HepG2 (cell line): ENCODE results near the gene PARN. TPM values are rescaled to one million over a fixed set of nuclear protein-coding genes. Genes with fewer than 3 reads are reported as not detected.

Experiments used
- CENPT ChIP-seq: sonication (generic); formaldehyde crosslinking; IDR thresholded peaks from 2 replicates; pipeline ENCODE4 v1.8.0; 2022; ENCODE audit warnings: low read depth, mild to moderate bottlenecking, moderate library complexity, missing genetic modification reagents
- ESRRA ChIP-seq: sonication (generic); formaldehyde crosslinking; IDR thresholded peaks from 2 replicates; pipeline ENCODE4 v1.5.1; 2020; ENCODE audit warnings: mild to moderate bottlenecking, low read depth, missing genetic modification reagents
- ETV5 ChIP-seq: IDR thresholded peaks from 2 replicates; pipeline ENCODE4 v1.6.1; 2018; ENCODE audit warnings: missing biosample characterization, missing genetic modification reagents, inconsistent platforms, borderline replicate concordance
- ETV6 ChIP-seq: sonication (generic); formaldehyde crosslinking; conservative IDR thresholded peaks from 2 replicates; pipeline ENCODE4 v1.4.0; 2020; ENCODE audit warnings: missing genetic modification reagents
- HDAC2 ChIP-seq: sonication (generic); formaldehyde crosslinking; IDR thresholded peaks from 2 replicates; pipeline ENCODE4 v1.4.0; 2020; ENCODE audit warnings: missing genetic modification reagents
- HOMEZ ChIP-seq: IDR thresholded peaks from 2 replicates; pipeline ENCODE4 v1.6.1; 2016; ENCODE audit warnings: low read depth
- KLF13 ChIP-seq: sonication (generic); formaldehyde crosslinking; IDR thresholded peaks from 2 replicates; pipeline ENCODE4 v1.4.0; 2020; ENCODE audit warnings: mild to moderate bottlenecking, missing genetic modification reagents
- SOX13 ChIP-seq, 3 experiments: fragments of 450-650 bp in 1 of 3; sonication (generic) in 1 of 3; formaldehyde crosslinking in 1 of 3; IDR thresholded peaks in 2 of 3; conservative IDR thresholded peaks in 1 of 3; 2 replicates each; pipeline versions ENCODE4 v1.5.0 to v1.6.1; 2016 to 2020; ENCODE audit warnings: antibody characterized with exemption in 1 of 3, mild to moderate bottlenecking in 1 of 3, missing compliant biosample characterization in 1 of 3, missing genetic modification reagents in 1 of 3, moderate library complexity in 1 of 3
- TCF12 ChIP-seq, 2 experiments: fragments of 450-650 bp in 1 of 2; sonication (generic) in 1 of 2; formaldehyde crosslinking in 1 of 2; IDR thresholded peaks; 2 replicates each; pipeline versions ENCODE4 v1.6.1 to v1.8.0; 2017 to 2022; ENCODE audit warnings: antibody characterized with exemption in 1 of 2, mild to moderate bottlenecking in 1 of 2, missing genetic modification reagents in 1 of 2, moderate library complexity in 1 of 2
- ZMYM3 ChIP-seq: sonication (generic); formaldehyde crosslinking; IDR thresholded peaks from 2 replicates; pipeline ENCODE4 v1.5.1; 2020; ENCODE audit warnings: mild to moderate bottlenecking, missing genetic modification reagents
- ZNF12 ChIP-seq: sonication (generic); formaldehyde crosslinking; IDR thresholded peaks from 2 replicates; pipeline ENCODE4 v1.5.0; 2020; ENCODE audit warnings: missing genetic modification reagents
- ZNF263 ChIP-seq: sonication (generic); formaldehyde crosslinking; IDR thresholded peaks from 2 replicates; pipeline ENCODE4 v1.4.0; 2020; ENCODE audit warnings: missing genetic modification reagents
- ZNF367 ChIP-seq: sonication (generic); formaldehyde crosslinking; IDR thresholded peaks from 2 replicates; pipeline ENCODE4 v1.4.0; 2020; ENCODE audit warnings: missing genetic modification reagents, borderline replicate concordance
- ZNF446 ChIP-seq: sonication (generic); formaldehyde crosslinking; IDR thresholded peaks from 2 replicates; pipeline ENCODE4 v1.5.0; 2020; ENCODE audit warnings: mild to moderate bottlenecking, missing genetic modification reagents
- ZNF720 ChIP-seq: sonication (generic); formaldehyde crosslinking; IDR thresholded peaks from 2 replicates; pipeline ENCODE4 v1.4.0; 2020; ENCODE audit warnings: missing genetic modification reagents
- ZNF770 ChIP-seq: sonication (generic); formaldehyde crosslinking; IDR thresholded peaks from 2 replicates; pipeline ENCODE4 v1.5.0; 2020; ENCODE audit warnings: mild to moderate bottlenecking, missing genetic modification reagents
- ZSCAN29 ChIP-seq: sonication (generic); formaldehyde crosslinking; conservative IDR thresholded peaks from 2 replicates; pipeline ENCODE4 v1.4.0; 2020; ENCODE audit warnings: mild to moderate bottlenecking, missing genetic modification reagents
- polyA plus RNA-seq, 8 experiments: library from polyadenylated mRNA; depleted of rRNA in 3 of 8; stranded (reverse) in 7 of 8; unstranded in 1 of 8; fragments of >200 nt; fragmentation: Illumina TruSeq in 4 of 8; extraction: Trizol in 4 of 8; gene quantifications; 2 replicates each; pipeline versions ENCODE4 v1.2.1 to v1.2.3, GENCODE V29; 2011 to 2016; ENCODE audit warnings: low read depth in 4 of 8, missing spikeins in 1 of 8, mixed read lengths in 1 of 8; ENCODE audit not compliant: insufficient read depth in 1 of 8
- total RNA-seq, 5 experiments: library from RNA; depleted of rRNA; stranded (reverse); fragments of >200 nt; fragmentation: Illumina TruSeq; extraction: Trizol; gene quantifications; 2 replicates each; pipeline ENCODE4 v1.2.3, GENCODE V29; 2016; ENCODE audit warnings: low read depth in 1 of 5
- TF ChIP-seq, protein P1 (sequence below): sonication (generic); formaldehyde crosslinking; IDR thresholded peaks from 2 replicates; pipeline ENCODE4 v1.4.0; 2020; ENCODE audit warnings: missing genetic modification reagents
- TF ChIP-seq, protein P2 (sequence below): sonication (generic); formaldehyde crosslinking; conservative IDR thresholded peaks from 2 replicates; pipeline ENCODE4 v1.8.0; 2022; ENCODE audit warnings: low read depth, missing genetic modification reagents

Gene PARN
- total and polyA plus RNA-seq, 2 of the 13 experiments (the other 11 are each of a cell fraction or from before 2014, with no cell fraction given): 13.3 to 47.6 TPM

GRCh38 chr16:14632693-14633569 is 2.9 kb upstream of the PARN start, which contains the start of gene BFAR (continued):
- TF ChIP-seq CENPT (CRISPR knock-in tag): peak; percentile 91; the same call in 1 of the 2 replicates
- TF ChIP-seq ZNF12 (CRISPR knock-in tag): peak; percentile 84
- TF ChIP-seq ZNF446 (CRISPR knock-in tag): no peak; the same call in 1 of the 2 replicates
- TF ChIP-seq ESRRA (CRISPR knock-in tag): no peak; the same call in 1 of the 2 replicates
- peak; percentile 89 for TF ChIP-seq ETV5 (CRISPR knock-in tag)
- TF ChIP-seq TCF12 (IDR thresholded peaks at IDR 0.05): no peak
- 0 out of 2 replicates have a peak, but pooled peaks have one; percentile 32 for TF ChIP-seq TCF12 (CRISPR knock-in tag; IDR thresholded peaks at IDR 0.05)
- 0 out of 2 replicates have a peak, but pooled peaks have one; percentile 19 for TF ChIP-seq ZSCAN29 (CRISPR knock-in tag)
- peak; percentile 62; the same call in 1 of the 2 replicates for TF ChIP-seq ZNF263 (CRISPR knock-in tag)
- no peak for TF ChIP-seq SOX13 (IDR thresholded peaks at IDR 0.05)
- peak; percentile 56 to 59; a peak in 2 of 4 replicates for TF ChIP-seq SOX13 (CRISPR knock-in tag; conservative IDR thresholded peaks at IDR 0.05 in 1 of 2, IDR thresholded peaks at IDR 0.05 in 1 of 2)
- no peak; the same call in 1 of the 2 replicates for TF ChIP-seq ZNF367 (CRISPR knock-in tag)
- peak; percentile 80; the same call in 1 of the 2 replicates for TF ChIP-seq HOMEZ (CRISPR knock-in tag)
- TF ChIP-seq, protein P1, sequence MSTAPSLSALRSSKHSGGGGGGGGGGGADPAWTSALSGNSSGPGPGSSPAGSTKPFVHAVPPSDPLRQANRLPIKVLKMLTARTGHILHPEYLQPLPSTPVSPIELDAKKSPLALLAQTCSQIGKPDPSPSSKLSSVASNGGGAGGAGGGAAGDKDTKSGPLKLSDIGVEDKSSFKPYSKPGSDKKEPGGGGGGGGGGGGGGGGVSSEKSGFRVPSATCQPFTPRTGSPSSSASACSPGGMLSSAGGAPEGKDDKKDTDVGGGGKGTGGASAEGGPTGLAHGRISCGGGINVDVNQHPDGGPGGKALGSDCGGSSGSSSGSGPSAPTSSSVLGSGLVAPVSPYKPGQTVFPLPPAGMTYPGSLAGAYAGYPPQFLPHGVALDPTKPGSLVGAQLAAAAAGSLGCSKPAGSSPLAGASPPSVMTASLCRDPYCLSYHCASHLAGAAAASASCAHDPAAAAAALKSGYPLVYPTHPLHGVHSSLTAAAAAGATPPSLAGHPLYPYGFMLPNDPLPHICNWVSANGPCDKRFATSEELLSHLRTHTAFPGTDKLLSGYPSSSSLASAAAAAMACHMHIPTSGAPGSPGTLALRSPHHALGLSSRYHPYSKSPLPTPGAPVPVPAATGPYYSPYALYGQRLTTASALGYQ: peak; percentile 89; the same call in 1 of the 2 replicates
- TF ChIP-seq, protein P2, sequence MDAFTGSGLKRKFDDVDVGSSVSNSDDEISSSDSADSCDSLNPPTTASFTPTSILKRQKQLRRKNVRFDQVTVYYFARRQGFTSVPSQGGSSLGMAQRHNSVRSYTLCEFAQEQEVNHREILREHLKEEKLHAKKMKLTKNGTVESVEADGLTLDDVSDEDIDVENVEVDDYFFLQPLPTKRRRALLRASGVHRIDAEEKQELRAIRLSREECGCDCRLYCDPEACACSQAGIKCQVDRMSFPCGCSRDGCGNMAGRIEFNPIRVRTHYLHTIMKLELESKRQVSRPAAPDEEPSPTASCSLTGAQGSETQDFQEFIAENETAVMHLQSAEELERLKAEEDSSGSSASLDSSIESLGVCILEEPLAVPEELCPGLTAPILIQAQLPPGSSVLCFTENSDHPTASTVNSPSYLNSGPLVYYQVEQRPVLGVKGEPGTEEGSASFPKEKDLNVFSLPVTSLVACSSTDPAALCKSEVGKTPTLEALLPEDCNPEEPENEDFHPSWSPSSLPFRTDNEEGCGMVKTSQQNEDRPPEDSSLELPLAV (CRISPR knock-in tag): no peak
- TF ChIP-seq KLF13 (CRISPR knock-in tag): no peak; the same call in 1 of the 2 replicates
- TF ChIP-seq ETV6: no peak; the same call in 1 of the 2 replicates
- peak; percentile 89 for TF ChIP-seq HDAC2 (CRISPR knock-in tag)
- no peak; the same call in 1 of the 2 replicates for TF ChIP-seq ZNF720 (CRISPR knock-in tag)
- 0 out of 2 replicates have a peak, but pooled peaks have one; percentile 58 for TF ChIP-seq ZNF770 (CRISPR knock-in tag)
- TF ChIP-seq ZMYM3 (CRISPR knock-in tag): no peak
